ENCODE measurements around the gene ACTA2.

Gene ACTA2

GRCh38 chr10:88889559-88890337, 62.8 kb downstream of the ACTA2 start:
- no peak for DNase-seq

GRCh38 chr10:88888810-88889445, 63.6 kb downstream of the ACTA2 start:
- DNase-seq = no peak

GRCh38 chr10:88886557-88886956, 66.0 kb downstream of the ACTA2 start:
- DNase-seq = no peak
